B cell (primary cell): ENCODE measurements around the gene COL16A1.

Experiments used
- CTCF ChIP-seq: fragments of 200-600 bp; IDR thresholded peaks from one replicate; pipeline ENCODE4 v1.8.0; 2022; ENCODE audit warnings: antibody characterized with exemption, mild to moderate bottlenecking
- EZH2 ChIP-seq: IDR thresholded peaks from 2 replicates; pipeline ENCODE4 v1.6.1; 2012; ENCODE audit warnings: borderline replicate concordance, low read depth, mild to moderate bottlenecking, moderate library complexity, low read length; ENCODE audit not compliant: insufficient read depth, poor library complexity, severe bottlenecking

- TF ChIP-seq CTCF: no peak
- TF ChIP-seq EZH2: no peak
Measured at GRCh38 chr1:31689379-31689778, 14.4 kb downstream of the COL16A1 start.
